OCI-LY7 (cell line): Measurements from ENCODE around the gene BCL2L11. TPM values are rescaled to one million over a fixed set of nuclear protein-coding genes. Genes with fewer than 3 reads are reported as not detected.

ENCODE experiments used
- BruUV-seq: library from RNA; stranded (reverse); fragments of 400-500 nt; replicated peaks from 2 replicates; lab custom pipeline; 2021; lab: Mats Ljungman, UMichigan
- CTCF ChIA-PET: fragments of 300-600 bp; sonication (Branson Sonifier 250); formaldehyde crosslinking; loops from one replicate; lab custom pipeline; 2022; ENCODE audit warnings: antibody characterized with exemption; ENCODE audit not compliant: unreplicated experiment; lab: Charles Lee
- POLR2A ChIA-PET: fragments of 300-600 bp; sonication (Branson Sonifier 250); formaldehyde crosslinking; loops from one replicate; lab custom pipeline; 2022; ENCODE audit warnings: antibody characterized with exemption; lab: Charles Lee
- DNase-seq: peaks from one replicate; pipeline ENCODE4 v3.0.0-alpha.2; 2015; ENCODE audit warnings: low spot score
- H2AFZ ChIP-seq: fragments of 200-600 bp; sonication (generic), shearing (Covaris generic); 2 replicates; pipeline ENCODE4 v1.6.1; 2014; ENCODE audit warnings: mild to moderate bottlenecking, antibody characterized with exemption, low read length, moderate library complexity
- H3K27ac ChIP-seq: fragments of 200-600 bp; sonication (generic); 2 replicates; pipeline ENCODE4 v1.5.1; 2014; ENCODE audit warnings: mixed run types, low read depth, mild to moderate bottlenecking, moderate library complexity, low read length, inconsistent platforms; ENCODE audit not compliant: poor library complexity, severe bottlenecking
- H3K36me3 ChIP-seq: fragments of 200-600 bp; sonication (generic); 2 replicates; pipeline ENCODE4 v1.6.1; 2014; ENCODE audit warnings: mild to moderate bottlenecking, antibody characterized with exemption, low read length, moderate library complexity, mixed read lengths; ENCODE audit not compliant: insufficient read depth
- H3K4me1 ChIP-seq: fragments of 200-600 bp; sonication (generic); 2 replicates; pipeline ENCODE4 v1.5.1; 2014; ENCODE audit warnings: mild to moderate bottlenecking, low read length; ENCODE audit not compliant: insufficient read depth, poor library complexity, severe bottlenecking
- H3K4me2 ChIP-seq: fragments of 200-600 bp; sonication (generic); 2 replicates; pipeline ENCODE4 v1.6.1; 2014; ENCODE audit warnings: mild to moderate bottlenecking, low read length
- H3K4me3 ChIP-seq: fragments of 200-600 bp; sonication (generic); 2 replicates; pipeline ENCODE4 v1.5.1; 2014; ENCODE audit warnings: mild to moderate bottlenecking, low read depth, low read length; ENCODE audit not compliant: poor library complexity, severe bottlenecking
- H3K79me2 ChIP-seq: fragments of 200-600 bp; sonication (generic); 2 replicates; pipeline ENCODE4 v1.6.1; 2016; ENCODE audit warnings: low read depth, mild to moderate bottlenecking, low read length, moderate library complexity, mixed read lengths; ENCODE audit not compliant: insufficient read depth
- H3K9me2 ChIP-seq: fragments of 200-600 bp; sonication (generic); 2 replicates; pipeline ENCODE4 v1.6.1; 2016; ENCODE audit warnings: mild to moderate bottlenecking, low read length, mixed read lengths; ENCODE audit not compliant: insufficient read depth
- H3K9me3 ChIP-seq: fragments of 200-600 bp; sonication (generic); 2 replicates; pipeline ENCODE4 v1.6.1; 2014; ENCODE audit warnings: mild to moderate bottlenecking, mixed run types, low read length, mixed read lengths
- H4K20me1 ChIP-seq: fragments of 200-600 bp; sonication (generic); 2 replicates; pipeline ENCODE4 v1.6.1; 2014; ENCODE audit warnings: mild to moderate bottlenecking, antibody characterized with exemption, low read length, moderate library complexity, mixed read lengths; ENCODE audit not compliant: insufficient read depth
- EZH2phosphoT487 ChIP-seq: fragments of 200-600 bp; sonication (generic); IDR thresholded peaks from 2 replicates; pipeline ENCODE4 v1.6.1; 2018; ENCODE audit warnings: low read depth, borderline replicate concordance, mild to moderate bottlenecking, mixed run types, antibody characterized with exemption, low read length, moderate library complexity, mixed read lengths
- intact Hi-C: fragments of 100-400 bp; cut with micrococcal nuclease; formaldehyde crosslinking; loops from one replicate; pipeline ENCODE4 v1.10.0; 2022; ENCODE audit not compliant: unreplicated experiment
- total RNA-seq, 2 experiments: library from RNA; depleted of rRNA in 1 of 2; stranded (reverse); fragments of >200 nt in 1 of 2; shearing (Covaris generic) in 1 of 2; gene quantifications; 2 replicates each; pipeline ENCODE4 v1.2.3, GENCODE V29; 2014 to 2022
- TF ChIP-seq, protein P1 (sequence below): fragments of 200-600 bp; sonication (generic); conservative IDR thresholded peaks from 2 replicates; pipeline ENCODE4 v1.5.1; 2014; ENCODE audit warnings: mild to moderate bottlenecking, antibody characterized with exemption, low read length, moderate library complexity, mixed read lengths

Gene BCL2L11
- total RNA-seq, 2 experiments from 2014 or later = 16.0 to 20.3 TPM

DNA sequence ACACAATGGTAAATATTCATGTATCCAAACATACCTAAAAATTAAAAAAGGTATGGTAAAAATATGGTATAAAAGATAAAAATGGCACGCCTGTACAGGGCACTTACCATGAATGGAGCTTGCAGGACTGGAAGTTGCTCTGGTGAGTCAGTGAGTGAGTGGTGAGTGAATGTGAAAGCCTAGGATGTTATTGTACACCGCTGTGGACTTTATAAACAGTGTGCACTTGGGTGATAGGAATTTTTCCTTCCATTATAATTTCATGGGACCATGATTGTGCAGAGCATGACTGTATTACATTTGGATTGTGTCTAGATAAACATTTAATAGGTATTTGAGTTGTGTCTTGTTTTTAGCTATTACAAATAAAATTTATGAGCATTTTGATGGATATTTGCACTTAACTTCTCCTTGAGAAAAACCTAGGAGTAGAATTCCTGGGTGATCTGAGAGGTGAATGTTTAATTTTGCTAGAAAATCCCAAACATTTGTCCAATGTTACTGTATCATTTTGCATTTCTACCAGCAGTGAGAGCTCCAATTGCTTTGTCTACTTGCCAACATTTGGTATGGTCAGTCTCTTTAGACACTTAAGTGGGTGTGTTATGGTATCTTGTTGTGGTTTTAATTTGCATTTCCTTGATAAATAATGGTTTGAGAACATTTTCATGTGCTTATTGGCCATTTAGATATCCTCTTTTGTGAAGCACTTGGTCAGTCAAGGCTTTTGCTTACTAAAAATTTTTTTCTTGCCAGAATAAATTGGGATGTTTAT lies 81.7 kb downstream of the BCL2L11 start:
- ChIA-PET CTCF (interaction anchor here (0.6 kb wide), 1 partner anchor 247 kb away, joined by 7 read pairs; no protein-coding TSS in a partner anchor), POLR2A (interaction anchor here (0.7 kb wide), 1 partner anchor 162 kb away, joined by 3 read pairs; no protein-coding TSS in a partner anchor)
- intact Hi-C loops = loop anchor here (5.0 kb wide), 1 partner anchor 35 kb away; no protein-coding TSS in a partner anchor

DNA sequence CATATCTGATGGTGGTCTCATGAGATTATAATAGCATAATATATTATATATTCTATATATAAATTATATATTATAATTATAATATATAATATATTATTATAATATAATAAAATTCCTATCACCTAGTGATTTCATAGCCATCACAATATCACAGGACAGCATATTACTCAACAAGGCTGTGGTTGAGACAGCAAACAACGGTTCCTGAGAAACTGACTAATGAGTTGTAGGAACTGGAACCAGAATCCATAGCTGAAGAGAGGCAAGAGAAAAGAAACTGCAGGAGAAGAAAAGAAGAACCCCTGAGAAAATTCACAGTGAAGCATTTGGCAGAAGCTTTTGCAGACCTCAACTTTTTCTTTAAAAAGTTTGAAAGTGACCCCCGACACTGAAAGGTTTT lies 84.0 kb downstream of the BCL2L11 start:
- no peak for TF ChIP-seq EZH2phosphoT487
- TF ChIP-seq, protein P1, sequence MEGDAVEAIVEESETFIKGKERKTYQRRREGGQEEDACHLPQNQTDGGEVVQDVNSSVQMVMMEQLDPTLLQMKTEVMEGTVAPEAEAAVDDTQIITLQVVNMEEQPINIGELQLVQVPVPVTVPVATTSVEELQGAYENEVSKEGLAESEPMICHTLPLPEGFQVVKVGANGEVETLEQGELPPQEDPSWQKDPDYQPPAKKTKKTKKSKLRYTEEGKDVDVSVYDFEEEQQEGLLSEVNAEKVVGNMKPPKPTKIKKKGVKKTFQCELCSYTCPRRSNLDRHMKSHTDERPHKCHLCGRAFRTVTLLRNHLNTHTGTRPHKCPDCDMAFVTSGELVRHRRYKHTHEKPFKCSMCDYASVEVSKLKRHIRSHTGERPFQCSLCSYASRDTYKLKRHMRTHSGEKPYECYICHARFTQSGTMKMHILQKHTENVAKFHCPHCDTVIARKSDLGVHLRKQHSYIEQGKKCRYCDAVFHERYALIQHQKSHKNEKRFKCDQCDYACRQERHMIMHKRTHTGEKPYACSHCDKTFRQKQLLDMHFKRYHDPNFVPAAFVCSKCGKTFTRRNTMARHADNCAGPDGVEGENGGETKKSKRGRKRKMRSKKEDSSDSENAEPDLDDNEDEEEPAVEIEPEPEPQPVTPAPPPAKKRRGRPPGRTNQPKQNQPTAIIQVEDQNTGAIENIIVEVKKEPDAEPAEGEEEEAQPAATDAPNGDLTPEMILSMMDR = no peak
- no peaks in the 10 kb centered on the region for H3K9me2 ChIP-seq
- H3K4me3 ChIP-seq = no peak overlapping the region
- no peak overlapping the region for H3K4me2 ChIP-seq
- POLR2A ChIA-PET = interaction anchor here (0.9 kb wide), 1 partner anchor 10 kb away, joined by 3 read pairs; no protein-coding TSS in a partner anchor
- no peak for DNase-seq
- BruUV-seq = no TSS peak
- H3K4me1 ChIP-seq = no peaks in the 10 kb centered on the region
- no peak overlapping the region for H2AFZ ChIP-seq
- H4K20me1 ChIP-seq = no peaks in the 10 kb centered on the region
- no peaks in the 10 kb centered on the region for H3K36me3 ChIP-seq
- intact Hi-C loops = loop anchor here (5.0 kb wide), 1 partner anchor 37 kb away; no protein-coding TSS in a partner anchor
- H3K79me2 ChIP-seq = no peaks in the 10 kb centered on the region
- CTCF ChIA-PET = no interaction called here
- H3K9me3 ChIP-seq = no peaks in the 10 kb centered on the region
- H3K27ac ChIP-seq = no peak overlapping the region

More for the DNA sequence above, 81.7 kb downstream of the BCL2L11 start:
- no peak overlapping the region for H3K4me3 ChIP-seq
- H3K9me2 ChIP-seq = no peaks in the 10 kb centered on the region
- H3K4me2 ChIP-seq = no peak overlapping the region
- H3K36me3 ChIP-seq = no peaks in the 10 kb centered on the region
- no peak overlapping the region for H2AFZ ChIP-seq
- H4K20me1 ChIP-seq = no peaks in the 10 kb centered on the region
- no peaks in the 10 kb centered on the region for H3K4me1 ChIP-seq
- H3K27ac ChIP-seq = no peak overlapping the region
- no TSS peak for BruUV-seq
- TF ChIP-seq, protein P1 = no peak
- TF ChIP-seq EZH2phosphoT487 = no peak
- no peaks in the 10 kb centered on the region for H3K79me2 ChIP-seq
- no peak for DNase-seq
- no peaks in the 10 kb centered on the region for H3K9me3 ChIP-seq

DNA sequence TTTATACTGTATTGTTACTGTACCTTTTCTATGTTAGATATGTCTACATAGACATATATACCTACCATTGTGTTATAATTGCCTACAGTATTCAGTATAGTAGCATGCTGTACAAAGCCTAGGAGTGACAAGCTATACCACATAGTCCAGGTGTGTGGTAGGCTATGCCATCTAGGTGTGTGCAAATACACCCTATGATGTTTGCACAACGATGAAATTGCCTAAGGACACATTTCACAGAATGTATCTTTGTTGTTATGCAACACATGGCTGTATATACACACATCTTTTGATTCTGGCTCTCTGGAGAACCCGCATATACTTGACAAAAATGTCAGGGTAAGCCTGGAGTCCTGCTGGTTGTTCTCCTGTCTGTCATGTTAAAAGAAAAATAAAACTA lies 85.1 kb downstream of the BCL2L11 start:
- intact Hi-C loops = no loop called here
- ChIA-PET CTCF (no interaction called here), POLR2A (interaction anchor here (0.7 kb wide), 1 partner anchor 201 kb away, joined by 3 read pairs; no protein-coding TSS in a partner anchor)

More for the DNA sequence above, 85.1 kb downstream of the BCL2L11 start:
- no TSS peak for BruUV-seq
- Histone ChIP-seq H3K9me3 (0 out of 2 replicates have a peak, but pooled peaks cover 2% of the 10 kb centered on the region), H3K4me3 (no peak overlapping the region), H3K36me3 (no peaks in the 10 kb centered on the region), H2AFZ (no peak overlapping the region), H3K9me2 (no peaks in the 10 kb centered on the region), H3K79me2 (no peaks in the 10 kb centered on the region), H4K20me1 (no peaks in the 10 kb centered on the region), H3K4me2 (no peak overlapping the region), H3K4me1 (no peaks in the 10 kb centered on the region), H3K27ac (no peak overlapping the region)
- no peak for TF ChIP-seq EZH2phosphoT487
- TF ChIP-seq, protein P1 = no peak
- DNase-seq = no peak
